Astrocyte (in vitro differentiated cells and primary cell): ENCODE measurements around the gene BOD1L1.

ENCODE experiments used
- CTCF ChIP-seq: IDR thresholded peaks from 2 replicates; pipeline ENCODE4 v1.5.1; 2011; ENCODE audit warnings: low read depth, mild to moderate bottlenecking, inconsistent platforms, low read length, moderate library complexity; ENCODE audit not compliant: insufficient read depth
- EZH2 ChIP-seq: IDR thresholded peaks from 2 replicates; pipeline ENCODE4 v1.6.1; 2012; ENCODE audit warnings: mild to moderate bottlenecking, low read length, inconsistent platforms; ENCODE audit not compliant: insufficient read depth

DNA sequence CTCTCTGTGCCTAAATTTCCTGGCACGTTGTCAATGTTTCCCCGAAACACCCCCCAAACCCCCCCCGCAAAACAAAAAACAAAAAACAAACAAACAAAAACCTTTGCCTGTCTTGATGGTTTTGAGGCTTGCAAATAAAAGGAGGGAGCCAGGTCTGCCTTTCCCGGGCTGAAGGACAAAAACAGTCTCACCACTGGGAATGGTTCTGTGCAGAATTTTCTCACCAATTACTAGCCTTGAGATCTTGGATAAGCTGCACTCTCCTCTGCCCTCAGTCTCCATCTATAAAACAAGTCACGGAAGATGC lies 98.8 kb downstream of the BOD1L1 start:
- TF ChIP-seq CTCF = no peak
- peak; percentile 18 for TF ChIP-seq EZH2
